HFFc6 (cell line): ENCODE results near the gene REV3L. TPM values are rescaled to one million over a fixed set of nuclear protein-coding genes. Genes with fewer than 3 reads are reported as not detected.

Experiments
- DNase-seq: peaks from one replicate; pipeline ENCODE4 v3.0.0-alpha.2; 2018
- H3K27ac Mint-ChIP-seq: 2 replicates; pipeline ENCODE4 v1.8.0; 2020; ENCODE audit warnings: mild to moderate bottlenecking, mixed read lengths
- H3K27me3 Mint-ChIP-seq: 2 replicates; pipeline ENCODE4 v1.8.0; 2021; ENCODE audit warnings: mild to moderate bottlenecking, moderate library complexity, mixed read lengths; ENCODE audit not compliant: insufficient read depth
- H3K36me3 Mint-ChIP-seq: 2 replicates; pipeline ENCODE4 v1.8.0; 2021; ENCODE audit warnings: low read depth, mixed read lengths
- H3K4me1 Mint-ChIP-seq: 2 replicates; pipeline ENCODE4 v1.8.0; 2020; ENCODE audit warnings: low read depth, mixed read lengths
- H3K4me3 Mint-ChIP-seq: 2 replicates; pipeline ENCODE4 v1.8.0; 2020; ENCODE audit warnings: mild to moderate bottlenecking, moderate library complexity, mixed read lengths
- H3K9me3 Mint-ChIP-seq: 2 replicates; pipeline ENCODE4 v1.8.0; 2020; ENCODE audit warnings: mild to moderate bottlenecking, mixed read lengths
- CTCF ChIP-seq: fragments of 200-600 bp; sonication (generic); IDR thresholded peaks from 2 replicates; pipeline ENCODE4 v1.5.0; 2021; ENCODE audit warnings: antibody characterized with exemption, mild to moderate bottlenecking
- total RNA-seq, 6 experiments: library from RNA; stranded (reverse); fragmentation: NEBNext Ultra II Directional; extraction: Animal tissue kit (Norgen Biotek cat#: 25700); gene quantifications; 2 replicates in 1 of 6; 3 replicates in 5 of 6; pipeline ENCODE4 v1.2.3, GENCODE V29; 2021

The REV3L gene
- total RNA-seq, 6 experiments from 2014 or later: 22.4 to 36.3 (median 31.2) TPM

GRCh38 chr6:111456208-111456607 lies 26.8 kb downstream of the REV3L start:
- no peak for TF ChIP-seq CTCF
- peaks cover 40% of the 10 kb centered on the region for H3K36me3 Mint-ChIP-seq
- no peak for DNase-seq
- no peak overlapping the region for H3K4me3 Mint-ChIP-seq
- H3K27ac Mint-ChIP-seq: no peak overlapping the region
- no peaks in the 10 kb centered on the region; the same call in 1 of the 2 replicates for H3K27me3 Mint-ChIP-seq
- H3K4me1 Mint-ChIP-seq: peaks cover 56% of the 10 kb centered on the region
- H3K9me3 Mint-ChIP-seq: peaks cover 27% of the 10 kb centered on the region

GRCh38 chr6:111450636-111451035 lies 32.4 kb downstream of the REV3L start:
- Mint-ChIP-seq H3K27me3 (no peaks in the 10 kb centered on the region; the same call in 1 of the 2 replicates), H3K27ac (no peak overlapping the region; the same call in 1 of the 2 replicates), H3K4me3 (no peak overlapping the region), H3K36me3 (peaks cover 22% of the 10 kb centered on the region), H3K9me3 (no peaks in the 10 kb centered on the region), H3K4me1 (peaks cover 68% of the 10 kb centered on the region)
- DNase-seq: no peak
- TF ChIP-seq CTCF: no peak

- DNase-seq: no peak
- H3K4me1 Mint-ChIP-seq: peaks cover 70% of the 10 kb centered on the region
- no peak for TF ChIP-seq CTCF
- H3K4me3 Mint-ChIP-seq: no peak overlapping the region
- no peaks in the 10 kb centered on the region for H3K9me3 Mint-ChIP-seq
- no peaks in the 10 kb centered on the region; the same call in 1 of the 2 replicates for H3K27me3 Mint-ChIP-seq
- peaks cover 19% of the 10 kb centered on the region for H3K36me3 Mint-ChIP-seq
- no peak overlapping the region for H3K27ac Mint-ChIP-seq
These were observed 32.9 kb downstream of the REV3L start for GRCh38 chr6:111450087-111450486.

- peaks cover 21% of the 10 kb centered on the region for H3K36me3 Mint-ChIP-seq
- no peak for DNase-seq
- no peak overlapping the region for H3K4me3 Mint-ChIP-seq
- no peak for TF ChIP-seq CTCF
- H3K27ac Mint-ChIP-seq: peak overlapping the region; percentile 30; the same call in 1 of the 2 replicates
- H3K27me3 Mint-ChIP-seq: no peaks in the 10 kb centered on the region; the same call in 1 of the 2 replicates
- H3K9me3 Mint-ChIP-seq: no peaks in the 10 kb centered on the region
- H3K4me1 Mint-ChIP-seq: peaks cover 76% of the 10 kb centered on the region
These were observed 33.9 kb downstream of the REV3L start for GRCh38 chr6:111449129-111449528.

- no peak for DNase-seq
- no peaks in the 10 kb centered on the region; the same call in 1 of the 2 replicates for H3K27me3 Mint-ChIP-seq
- H3K4me1 Mint-ChIP-seq: peaks cover 75% of the 10 kb centered on the region
- no peak overlapping the region for H3K27ac Mint-ChIP-seq
- peaks cover 21% of the 10 kb centered on the region for H3K36me3 Mint-ChIP-seq
- no peaks in the 10 kb centered on the region for H3K9me3 Mint-ChIP-seq
- no peak for TF ChIP-seq CTCF
- H3K4me3 Mint-ChIP-seq: no peak overlapping the region
These were observed 36.0 kb downstream of the REV3L start for GRCh38 chr6:111447051-111447450.

GRCh38 chr6:111445861-111446267 lies 37.2 kb downstream of the REV3L start:
- H3K36me3 Mint-ChIP-seq: peaks cover 21% of the 10 kb centered on the region
- no peaks in the 10 kb centered on the region; the same call in 1 of the 2 replicates for H3K27me3 Mint-ChIP-seq
- peak overlapping the region; percentile 12 for H3K4me3 Mint-ChIP-seq
- H3K9me3 Mint-ChIP-seq: no peaks in the 10 kb centered on the region
- H3K4me1 Mint-ChIP-seq: peaks cover 63% of the 10 kb centered on the region
- peak overlapping the region; percentile 11 for H3K27ac Mint-ChIP-seq
- TF ChIP-seq CTCF: no peak
- no peak for DNase-seq
